ENCODE data around the gene GATAD2B.

- no peak for TF ChIP-seq POLR2A (IDR thresholded peaks at IDR 0.05)
- TF ChIP-seq CTCF (IDR thresholded peaks at IDR 0.05): no peak
These were observed 45.6 kb upstream of the GATAD2B start for GRCh38 chr1:153968408-153968807.

All from ovary (tissue), 3 donors.